ENCODE results near the gene MAMDC4.
A peak's percentile ranks its signal among the peaks of the same experiment; 100 is the strongest.

The MAMDC4 gene

DNA sequence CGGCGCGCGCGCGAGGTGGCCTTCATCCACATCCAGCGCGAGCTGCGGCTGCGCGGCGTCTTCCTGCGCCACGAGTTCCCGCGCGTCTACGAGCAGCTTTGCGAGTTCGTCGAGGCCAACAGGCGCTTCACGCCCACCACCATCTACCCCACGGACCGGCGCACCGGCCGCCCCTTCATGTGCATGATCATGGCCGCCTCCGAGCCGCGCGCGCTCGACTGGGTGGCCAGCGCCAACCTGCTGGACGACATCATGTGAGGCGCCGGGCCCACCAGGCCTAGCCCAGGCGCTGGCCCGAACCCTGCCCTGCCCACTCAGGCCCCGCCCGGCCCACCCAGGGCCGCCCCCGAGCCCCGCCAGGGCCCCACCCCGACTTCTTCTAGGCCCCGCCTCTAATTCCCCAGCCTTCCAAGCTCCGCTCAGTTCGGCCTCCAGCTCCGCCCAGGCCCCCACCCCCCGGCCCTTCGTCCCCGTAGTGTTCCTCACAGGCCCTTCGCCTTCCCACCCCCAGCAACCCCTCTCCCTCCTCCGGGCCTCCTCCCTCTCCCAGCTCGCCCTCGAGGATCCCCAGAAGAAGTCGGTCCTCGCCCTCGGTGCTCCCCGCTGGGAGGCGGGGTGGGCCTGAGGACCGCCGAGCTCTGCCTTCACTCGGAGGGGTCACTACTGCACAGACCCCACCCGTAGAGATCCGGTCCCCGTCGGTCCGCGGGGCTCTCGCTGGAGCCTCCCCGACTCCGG lies 4.9 kb upstream of the MAMDC4 start:
- peak overlapping the region; percentile 81 for H3K4me3 ChIP-seq (ENCODE audit: low read length)
- H3K4me1 ChIP-seq (ENCODE audit: insufficient read depth, low read length), result peaks cover 25% of the 10 kb centered on the region
- no peak overlapping the region for H2AFZ ChIP-seq (ENCODE audit: low read depth, low read length)
- H3K27me3 ChIP-seq (ENCODE audit: insufficient read depth, low read length), result no peaks in the 10 kb centered on the region
- H3K36me3 ChIP-seq (ENCODE audit: insufficient read depth, low read length), result peaks cover 12% of the 10 kb centered on the region
- no peaks in the 10 kb centered on the region for H3K9me3 ChIP-seq (ENCODE audit: low read length)

- H3K9me3 ChIP-seq (ENCODE audit: low read length), result no peaks in the 10 kb centered on the region
- H3K36me3 ChIP-seq (ENCODE audit: insufficient read depth, low read length), result peaks cover 12% of the 10 kb centered on the region
- peak overlapping the region; percentile 81 for H3K4me3 ChIP-seq (ENCODE audit: low read length)
- H3K27me3 ChIP-seq (ENCODE audit: insufficient read depth, low read length), result no peaks in the 10 kb centered on the region
- H3K4me1 ChIP-seq (ENCODE audit: insufficient read depth, low read length), result peaks cover 22% of the 10 kb centered on the region
- H2AFZ ChIP-seq (ENCODE audit: low read depth, low read length), result no peak overlapping the region
Measured at GRCh38 chr9:136847826-136848392, 4.2 kb upstream of the MAMDC4 start.

DNA sequence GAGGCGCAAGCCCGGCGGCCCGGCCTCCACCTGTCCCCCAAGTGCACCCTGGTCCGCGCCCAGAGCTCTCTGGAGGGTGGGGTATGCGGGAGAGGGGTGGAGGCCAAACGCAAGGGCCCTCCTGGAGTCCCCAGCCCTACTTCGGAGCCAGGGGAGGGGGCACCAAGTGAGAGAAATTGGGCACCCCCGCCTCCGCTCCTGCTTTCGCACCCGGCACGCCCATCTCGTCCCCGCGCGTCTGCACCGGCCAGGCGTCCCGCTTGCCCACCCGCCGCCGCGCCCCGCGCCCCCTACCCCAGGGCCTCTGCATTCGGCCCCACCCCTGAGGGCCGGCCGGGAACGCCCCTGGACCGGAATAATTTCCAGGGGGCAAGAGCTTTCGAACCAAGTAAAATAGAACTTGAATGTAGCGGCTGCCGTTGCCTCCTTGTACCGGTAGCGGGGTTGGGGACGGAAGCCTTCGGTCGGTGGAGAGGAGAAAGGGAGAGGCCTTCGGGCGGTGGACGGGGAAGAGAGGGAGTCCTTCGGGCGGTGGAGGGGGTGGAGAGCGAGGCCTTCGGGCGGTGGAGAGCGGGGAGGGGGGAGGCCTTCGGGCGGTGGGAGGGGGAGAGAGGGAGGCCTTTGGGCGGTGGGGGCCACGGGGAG lies 3.6 kb upstream of the MAMDC4 start:
- H3K36me3 ChIP-seq (ENCODE audit: insufficient read depth, low read length), result peaks cover 12% of the 10 kb centered on the region
- no peaks in the 10 kb centered on the region for H3K9me3 ChIP-seq (ENCODE audit: low read length)
- H3K4me3 ChIP-seq (ENCODE audit: low read length), result peak overlapping the region; percentile 81
- H3K4me1 ChIP-seq (ENCODE audit: insufficient read depth, low read length), result peaks cover 16% of the 10 kb centered on the region
- H3K27me3 ChIP-seq (ENCODE audit: insufficient read depth, low read length), result no peaks in the 10 kb centered on the region
- no peak overlapping the region for H2AFZ ChIP-seq (ENCODE audit: low read depth, low read length)

- H3K9me3 ChIP-seq (ENCODE audit: low read length), result no peaks in the 10 kb centered on the region
- peaks cover 12% of the 10 kb centered on the region for H3K36me3 ChIP-seq (ENCODE audit: insufficient read depth, low read length)
- H2AFZ ChIP-seq (ENCODE audit: low read depth, low read length), result no peak within 1 kb of the TSS
- peak within 1 kb of the TSS; percentile 81 for H3K4me3 ChIP-seq (ENCODE audit: low read length)
- H3K27me3 ChIP-seq (ENCODE audit: insufficient read depth, low read length), result no peaks in the 10 kb centered on the region
- peaks cover 16% of the 10 kb centered on the region for H3K4me1 ChIP-seq (ENCODE audit: insufficient read depth, low read length)
Measured at GRCh38 chr9:136849038-136849959, 2.8 kb upstream of the MAMDC4 start, which contains the start of gene PHPT1. Gene PHPT1 (plus strand): TSS chr9:136849409. CDS start chr9:136849431, 22 bp downstream.

DNA sequence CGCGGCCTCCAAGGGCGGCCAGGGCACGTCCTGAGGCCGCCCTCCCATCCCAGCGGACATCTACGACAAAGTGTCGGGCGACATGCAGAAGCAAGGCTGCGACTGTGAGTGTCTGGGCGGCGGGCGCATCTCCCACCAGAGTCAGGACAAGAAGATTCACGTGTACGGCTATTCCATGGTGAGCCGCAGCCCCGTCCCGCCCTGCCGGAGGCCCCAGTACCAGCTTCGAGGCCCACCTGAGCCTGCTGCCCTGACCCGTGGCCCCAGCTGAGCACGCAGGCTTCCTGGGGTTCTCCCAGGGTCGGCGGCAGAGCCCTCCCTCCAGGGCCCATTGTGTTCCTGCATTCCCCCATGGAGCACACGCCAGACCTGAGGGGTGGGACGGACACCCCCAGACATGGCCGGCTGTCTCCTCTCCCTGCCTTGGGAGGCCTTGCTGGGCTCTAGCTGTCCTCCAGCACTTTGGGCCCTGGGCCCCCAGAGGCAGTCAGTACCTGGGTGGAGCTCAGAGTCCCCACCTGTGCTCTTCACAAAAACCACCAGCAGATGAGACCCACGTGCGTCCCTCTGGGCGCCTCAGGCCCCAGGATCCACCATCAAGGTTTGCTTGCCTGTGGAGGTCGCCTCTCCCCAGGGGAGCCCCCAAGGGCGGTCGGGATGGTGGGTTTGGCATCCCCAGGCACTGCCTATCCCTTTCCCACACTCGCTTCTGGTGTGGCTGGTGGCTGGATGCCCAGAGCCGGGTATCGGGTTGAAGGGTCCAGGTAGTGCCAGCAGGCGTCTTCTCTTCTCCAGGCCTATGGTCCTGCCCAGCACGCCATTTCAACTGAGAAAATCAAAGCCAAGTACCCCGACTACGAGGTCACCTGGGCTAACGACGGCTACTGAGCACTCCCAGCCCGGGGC lies 1.9 kb upstream of the MAMDC4 start:
- Histone ChIP-seq H2AFZ (ENCODE audit: low read depth, low read length) (no peak overlapping the region), H3K4me3 (ENCODE audit: low read length) (peak overlapping the region; percentile 81), H3K4me1 (ENCODE audit: insufficient read depth, low read length) (peaks cover 16% of the 10 kb centered on the region), H3K36me3 (ENCODE audit: insufficient read depth, low read length) (peaks cover 12% of the 10 kb centered on the region), H3K27me3 (ENCODE audit: insufficient read depth, low read length) (no peaks in the 10 kb centered on the region), H3K9me3 (ENCODE audit: low read length) (no peaks in the 10 kb centered on the region)

- H3K27me3 ChIP-seq (ENCODE audit: insufficient read depth, low read length), result no peaks in the 10 kb centered on the region
- peak overlapping the region; percentile 81 for H3K4me3 ChIP-seq (ENCODE audit: low read length)
- no peak overlapping the region for H2AFZ ChIP-seq (ENCODE audit: low read depth, low read length)
- H3K36me3 ChIP-seq (ENCODE audit: insufficient read depth, low read length), result peaks cover 12% of the 10 kb centered on the region
- H3K4me1 ChIP-seq (ENCODE audit: insufficient read depth, low read length), result peaks cover 16% of the 10 kb centered on the region
- no peaks in the 10 kb centered on the region for H3K9me3 ChIP-seq (ENCODE audit: low read length)
Measured at GRCh38 chr9:136850866-136851775, 1.0 kb upstream of the MAMDC4 start.

DNA sequence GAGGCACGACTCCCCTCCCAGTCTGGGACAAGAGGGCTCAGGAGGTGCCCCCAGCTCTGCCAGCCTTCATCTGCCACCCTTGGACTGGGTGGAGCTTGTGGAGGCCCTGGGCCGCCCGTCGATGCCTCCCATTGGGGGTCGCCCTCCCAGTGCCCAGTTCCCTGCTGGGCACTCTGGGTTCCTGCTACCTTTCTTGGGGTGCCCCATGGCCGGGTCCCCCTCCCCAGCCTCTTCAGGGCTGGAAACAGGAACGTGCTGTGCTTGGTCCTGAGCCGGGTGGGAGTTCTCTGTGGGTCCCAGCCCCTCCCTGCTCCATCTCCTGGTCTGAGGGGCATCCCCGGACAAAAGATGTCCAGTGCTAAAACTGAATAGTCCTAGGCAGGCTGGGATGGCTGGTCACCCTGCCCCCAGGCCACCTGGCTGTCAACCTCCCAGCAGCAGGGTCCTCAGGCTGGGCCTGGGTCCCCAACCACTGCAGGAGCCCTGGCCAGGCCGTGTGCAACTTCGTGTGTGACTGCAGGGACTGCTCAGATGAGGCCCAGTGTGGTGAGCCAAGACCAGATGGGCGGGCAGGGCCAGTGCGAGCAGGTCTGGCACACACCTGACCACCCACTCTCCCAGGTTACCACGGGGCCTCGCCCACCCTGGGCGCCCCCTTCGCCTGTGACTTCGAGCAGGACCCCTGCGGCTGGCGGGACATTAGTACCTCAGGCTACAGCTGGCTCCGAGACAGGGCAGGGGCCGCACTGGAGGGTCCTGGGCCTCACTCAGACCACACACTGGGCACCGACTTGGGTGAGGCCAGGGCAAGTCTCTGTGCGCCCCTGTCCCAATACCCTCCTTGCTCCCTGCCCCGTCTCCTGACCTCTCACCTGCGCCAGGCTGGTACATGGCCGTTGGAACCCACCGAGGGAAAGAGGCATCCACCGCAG lies 784 bp downstream of the MAMDC4 start:
- Histone ChIP-seq H3K27me3 (ENCODE audit: insufficient read depth, low read length) (no peaks in the 10 kb centered on the region), H3K4me3 (ENCODE audit: low read length) (no peak overlapping the region), H3K9me3 (ENCODE audit: low read length) (no peaks in the 10 kb centered on the region), H2AFZ (ENCODE audit: low read depth, low read length) (no peak overlapping the region), H3K36me3 (ENCODE audit: insufficient read depth, low read length) (peaks cover 12% of the 10 kb centered on the region), H3K4me1 (ENCODE audit: insufficient read depth, low read length) (peaks cover 12% of the 10 kb centered on the region)

DNA sequence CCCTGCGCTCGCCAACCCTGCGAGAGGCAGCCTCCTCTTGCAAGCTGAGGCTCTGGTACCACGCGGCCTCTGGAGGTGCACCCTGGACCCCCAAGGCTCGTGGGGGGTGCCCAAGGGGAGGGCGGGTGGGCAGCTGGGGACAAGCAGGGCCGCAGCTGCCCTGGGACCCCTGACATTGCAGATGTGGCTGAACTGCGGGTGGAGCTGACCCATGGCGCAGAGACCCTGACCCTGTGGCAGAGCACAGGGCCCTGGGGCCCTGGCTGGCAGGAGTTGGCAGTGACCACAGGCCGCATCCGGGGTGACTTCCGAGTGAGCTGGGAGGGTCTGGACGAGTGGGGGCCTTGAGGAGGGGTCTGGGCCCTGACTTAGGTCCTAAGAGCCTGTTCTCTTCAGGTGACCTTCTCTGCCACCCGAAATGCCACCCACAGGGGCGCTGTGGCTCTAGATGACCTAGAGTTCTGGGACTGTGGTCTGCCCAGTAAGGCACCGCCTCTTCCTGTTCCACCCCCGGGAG lies 1.5 kb downstream of the MAMDC4 start:
- Histone ChIP-seq H3K4me3 (ENCODE audit: low read length) (no peak overlapping the region), H2AFZ (ENCODE audit: low read depth, low read length) (no peak overlapping the region), H3K4me1 (ENCODE audit: insufficient read depth, low read length) (peaks cover 12% of the 10 kb centered on the region), H3K9me3 (ENCODE audit: low read length) (no peaks in the 10 kb centered on the region), H3K36me3 (ENCODE audit: insufficient read depth, low read length) (peaks cover 12% of the 10 kb centered on the region), H3K27me3 (ENCODE audit: insufficient read depth, low read length) (no peaks in the 10 kb centered on the region)

GRCh38 chr9:136854113-136854841 lies 2.1 kb downstream of the MAMDC4 start:
- no peak overlapping the region for H2AFZ ChIP-seq (ENCODE audit: low read depth, low read length)
- peaks cover 12% of the 10 kb centered on the region for H3K4me1 ChIP-seq (ENCODE audit: insufficient read depth, low read length)
- H3K4me3 ChIP-seq (ENCODE audit: low read length), result no peak overlapping the region
- H3K9me3 ChIP-seq (ENCODE audit: low read length), result no peaks in the 10 kb centered on the region
- peaks cover 17% of the 10 kb centered on the region for H3K36me3 ChIP-seq (ENCODE audit: insufficient read depth, low read length)
- H3K27me3 ChIP-seq (ENCODE audit: insufficient read depth, low read length), result no peaks in the 10 kb centered on the region

- no peaks in the 10 kb centered on the region for H3K9me3 ChIP-seq (ENCODE audit: low read length)
- no peaks in the 10 kb centered on the region for H3K27me3 ChIP-seq (ENCODE audit: insufficient read depth, low read length)
- peaks cover 23% of the 10 kb centered on the region for H3K36me3 ChIP-seq (ENCODE audit: insufficient read depth, low read length)
Measured at GRCh38 chr9:136854842-136855460, 2.8 kb downstream of the MAMDC4 start.

More at GRCh38 chr9:136854842-136855460, 2.8 kb downstream of the MAMDC4 start:
- peaks cover 9% of the 10 kb centered on the region for H3K4me1 ChIP-seq (ENCODE audit: insufficient read depth, low read length)
- H3K4me3 ChIP-seq (ENCODE audit: low read length), result no peak overlapping the region
- no peak overlapping the region for H2AFZ ChIP-seq (ENCODE audit: low read depth, low read length)

All from neuron (in vitro differentiated cells).